IMR-90 (cell line): Measurements from ENCODE around the gene CXCL16. TPM values are rescaled to one million over a fixed set of nuclear protein-coding genes. Genes with fewer than 3 reads are reported as not detected.

Experiments
- ATAC-seq: fragments of 200-7000 bp; cut with Tn5 transposase; 2 replicates; pipeline ENCODE4 v1.9.1; 2020; ENCODE audit warnings: low read depth, mild to moderate bottlenecking, moderate library complexity
- BruUV-seq: library from RNA; stranded (reverse); fragments of 400-500 nt; replicated peaks from 2 replicates; lab custom pipeline; 2021; lab: Mats Ljungman, UMichigan
- CTCF ChIA-PET: fragments of 300-600 bp; formaldehyde crosslinking; extraction: SDS; loops from one replicate; lab custom pipeline; 2021; ENCODE audit warnings: antibody characterized with exemption; lab: Yijun Ruan, JAX
- POLR2A ChIA-PET: fragments of 300-600 bp; sonication (Branson Sonifier 250); formaldehyde crosslinking; loops from one replicate; lab custom pipeline; 2022; ENCODE audit warnings: antibody characterized with exemption; ENCODE audit not compliant: unreplicated experiment; lab: Charles Lee
- DNase-seq: peaks from one replicate; pipeline ENCODE4 v3.0.0; 2013
- H2AFZ ChIP-seq: replicated peaks from 2 replicates; pipeline ENCODE3; 2013; ENCODE audit warnings: low read length, mild to moderate bottlenecking; ENCODE audit not compliant: poor library complexity
- H2AK5ac ChIP-seq: 2 replicates; pipeline ENCODE4 v1.6.1; 2013; ENCODE audit warnings: low read depth, low read length, inconsistent platforms
- H2AK9ac ChIP-seq: replicated peaks from 2 replicates; pipeline ENCODE3; 2013; ENCODE audit warnings: mild to moderate bottlenecking, low read depth, low read length, moderate library complexity; ENCODE audit not compliant: poor library complexity
- H2BK120ac ChIP-seq: 2 replicates; pipeline ENCODE4 v1.6.1; 2013; ENCODE audit warnings: low read depth, low read length, inconsistent platforms
- H2BK15ac ChIP-seq: 3 replicates; pipeline ENCODE4 v1.6.1; 2013; ENCODE audit warnings: low read depth, low read length, inconsistent platforms
- H2BK20ac ChIP-seq: 2 replicates; pipeline ENCODE4 v1.6.1; 2013; ENCODE audit warnings: low read depth, mild to moderate bottlenecking, inconsistent platforms, low read length, moderate library complexity
- H2BK5ac ChIP-seq: 2 replicates; pipeline ENCODE4 v1.6.1; 2013; ENCODE audit warnings: mild to moderate bottlenecking, low read depth, low read length, inconsistent platforms; ENCODE audit not compliant: poor library complexity, severe bottlenecking
- H3K14ac ChIP-seq: replicated peaks from 2 replicates; pipeline ENCODE4 v1.6.1; 2013; ENCODE audit warnings: low read depth, low read length, inconsistent platforms
- H3K18ac ChIP-seq: 2 replicates; pipeline ENCODE4 v1.6.1; 2013; ENCODE audit warnings: low read depth, low read length, control low read depth
- H3K23ac ChIP-seq: 2 replicates; pipeline ENCODE4 v1.6.1; 2013; ENCODE audit warnings: low read depth, low read length, inconsistent platforms
- H3K27ac ChIP-seq: 2 replicates; pipeline ENCODE4 v1.5.1; 2013; ENCODE audit warnings: mild to moderate bottlenecking, control low read depth, low read length; ENCODE audit not compliant: insufficient read depth
- H3K27me3 ChIP-seq: 2 replicates; pipeline ENCODE4 v1.6.1; 2013; ENCODE audit warnings: low read length; ENCODE audit not compliant: control insufficient read depth, insufficient read depth
- H3K36me3 ChIP-seq: 2 replicates; pipeline ENCODE4 v1.6.1; 2013; ENCODE audit warnings: low read length, mixed read lengths; ENCODE audit not compliant: control insufficient read depth, insufficient read depth
- H3K4ac ChIP-seq: 2 replicates; pipeline ENCODE4 v1.6.1; 2013; ENCODE audit warnings: low read depth, low read length, inconsistent platforms
- H3K4me1 ChIP-seq: 2 replicates; pipeline ENCODE4 v1.6.1; 2013; ENCODE audit warnings: low read length, mixed read lengths; ENCODE audit not compliant: control insufficient read depth, insufficient read depth
- H3K4me2 ChIP-seq: 2 replicates; pipeline ENCODE4 v1.6.1; 2013; ENCODE audit warnings: low read depth, mild to moderate bottlenecking, control low read depth, low read length, moderate library complexity
- H3K4me3 ChIP-seq: 2 replicates; pipeline ENCODE4 v1.5.1; 2013; ENCODE audit warnings: low read depth, mild to moderate bottlenecking, control low read depth, low read length, moderate library complexity; ENCODE audit not compliant: insufficient read depth
- H3K56ac ChIP-seq: 2 replicates; pipeline ENCODE4 v1.6.1; 2013; ENCODE audit warnings: low read length, inconsistent platforms; ENCODE audit not compliant: insufficient read depth; ENCODE audit errors: extremely low read depth
- H3K79me1 ChIP-seq, 2 experiments: 2 replicates each; pipeline ENCODE4 v1.6.1; 2013; ENCODE audit warnings: low read length in 2 of 2, inconsistent platforms in 1 of 2, low read depth in 1 of 2
- H3K9ac ChIP-seq: 2 replicates; pipeline ENCODE4 v1.6.1; 2013; ENCODE audit warnings: low read depth, low read length, control low read depth
- H3K9me1 ChIP-seq: 2 replicates; pipeline ENCODE4 v1.6.1; 2013; ENCODE audit warnings: low read length, inconsistent platforms; ENCODE audit not compliant: insufficient read depth
- H3K9me3 ChIP-seq: 2 replicates; pipeline ENCODE4 v1.6.1; 2013; ENCODE audit warnings: low read length; ENCODE audit not compliant: control insufficient read depth, insufficient read depth
- H4K20me1 ChIP-seq: 2 replicates; pipeline ENCODE4 v1.6.1; 2013; ENCODE audit warnings: low read length, inconsistent platforms; ENCODE audit not compliant: insufficient read depth
- H4K5ac ChIP-seq: 2 replicates; pipeline ENCODE4 v1.6.1; 2013; ENCODE audit warnings: mild to moderate bottlenecking, low read depth, low read length, control low read depth
- H4K8ac ChIP-seq, 2 experiments: 2 replicates each; pipeline ENCODE4 v1.6.1; 2013; ENCODE audit warnings: low read depth in 2 of 2, low read length in 2 of 2, control low read depth in 1 of 2, inconsistent platforms in 1 of 2
- H4K91ac ChIP-seq: 2 replicates; pipeline ENCODE4 v1.6.1; 2013; ENCODE audit warnings: low read depth, low read length, inconsistent platforms; ENCODE audit not compliant: insufficient read depth
- BHLHE40 ChIP-seq: fragments of 150-350 bp; IDR thresholded peaks from 2 replicates; pipeline ENCODE4 v1.6.1; 2016; ENCODE audit warnings: mild to moderate bottlenecking, low read depth, low read length
- CEBPB ChIP-seq: IDR thresholded peaks from 2 replicates; pipeline ENCODE4 v1.6.1; 2012; ENCODE audit warnings: low read depth, low read length, improper control_type of control experiment
- ELK1 ChIP-seq: fragments of 150-350 bp; IDR thresholded peaks from 2 replicates; pipeline ENCODE4 v1.6.1; 2016; ENCODE audit warnings: low read depth, mild to moderate bottlenecking, low read length, moderate library complexity, borderline replicate concordance
- MAFK ChIP-seq: IDR thresholded peaks from 2 replicates; pipeline ENCODE4 v1.6.1; 2012; ENCODE audit warnings: low read depth, low read length, improper control_type of control experiment
- MAZ ChIP-seq: IDR thresholded peaks from 2 replicates; pipeline ENCODE4 v1.6.1; 2012; ENCODE audit warnings: low read depth, mild to moderate bottlenecking, low read length, improper control_type of control experiment, moderate library complexity, borderline replicate concordance
- MXI1 ChIP-seq: IDR thresholded peaks from 2 replicates; pipeline ENCODE4 v1.6.1; 2012; ENCODE audit warnings: low read depth, mild to moderate bottlenecking, low read length, moderate library complexity, borderline replicate concordance
- NFE2L2 ChIP-seq: fragments of 150-350 bp; IDR thresholded peaks from 2 replicates; pipeline ENCODE4 v1.6.1; 2016; ENCODE audit warnings: low read depth, mild to moderate bottlenecking, low read length
- POLR2A ChIP-seq: IDR thresholded peaks from 2 replicates; pipeline ENCODE4 v1.6.1; 2012; ENCODE audit warnings: mild to moderate bottlenecking, low read depth, low read length
- RAD21 ChIP-seq: IDR thresholded peaks from 2 replicates; pipeline ENCODE4 v1.6.1; 2012; ENCODE audit warnings: low read length, improper control_type of control experiment
- SMC3 ChIP-seq: fragments of 150-350 bp; IDR thresholded peaks from 2 replicates; pipeline ENCODE4 v1.6.1; 2016; ENCODE audit warnings: low read depth, mild to moderate bottlenecking, antibody characterized with exemption, low read length, moderate library complexity
- USF2 ChIP-seq: fragments of 150-350 bp; IDR thresholded peaks from 2 replicates; pipeline ENCODE4 v1.6.1; 2017; ENCODE audit warnings: mild to moderate bottlenecking, antibody characterized with exemption, low read length, low read depth
- WGBS, 2 experiments: methylation state at CpG; one replicate each; pipeline versions ENCODE4 v1.1.5 to v1.1.7; 2013; ENCODE audit warnings: missing lambda C conversion rate in 2 of 2; ENCODE audit not compliant: insufficient read length in 1 of 2; ENCODE audit errors: extremely low coverage in 2 of 2; 5-methylcytosine and 5-hydroxymethylcytosine counted together
- dilution Hi-C: fragments of 300-500 bp; cut with HindIII; formaldehyde crosslinking; loops from one replicate; pipeline ENCODE4 v1.14.3; 2018; ENCODE audit warnings: low sequenced_read_pairs; ENCODE audit not compliant: unreplicated experiment
- in situ Hi-C: fragments of 300-500 bp; cut with MboI; formaldehyde crosslinking; loops from 3 replicates; pipeline ENCODE4 v1.14.3; 2019; ENCODE audit warnings: low sequenced_read_pairs, inconsistent platforms, mixed read lengths
- intact Hi-C: fragments of 100-400 bp; cut with micrococcal nuclease; formaldehyde crosslinking; loops from 2 replicates; pipeline ENCODE4 v1.10.0; 2022
- polyA plus RNA-seq, 3 experiments: library from polyadenylated mRNA; depleted of rRNA; stranded (reverse); fragments of >200 nt; gene quantifications; 2 replicates each; pipeline ENCODE4 v1.2.3, GENCODE V29; 2012; ENCODE audit warnings: low replicate concordance in 1 of 3
- total RNA-seq: library from RNA; depleted of rRNA; stranded (reverse); fragments of >200 nt; gene quantifications from 2 replicates; pipeline ENCODE4 v1.2.3, GENCODE V29; 2012
- TF ChIP-seq, protein P1 (sequence below): conservative IDR thresholded peaks from 2 replicates; pipeline ENCODE4 v1.5.1; 2012; ENCODE audit warnings: mild to moderate bottlenecking, low read depth, low read length, improper control_type of control experiment

The CXCL16 gene
- total and polyA plus RNA-seq, 2 of the 4 experiments (the other 2 are of a cell fraction): 0.36 to 1.6 TPM

- intact Hi-C loops: no loop called here
- H3K9me1 ChIP-seq: peaks cover 5% of the 10 kb centered on the region
- H4K5ac ChIP-seq: no peak overlapping the region
- ChIA-PET CTCF (no interaction called here), POLR2A (no interaction called here)
- H3K14ac ChIP-seq: no peak overlapping the region
- H3K4me1 ChIP-seq: peaks cover 5% of the 10 kb centered on the region
- H3K56ac ChIP-seq: no peak overlapping the region
- no TSS peak for BruUV-seq
- no peaks in the 10 kb centered on the region for H3K9me3 ChIP-seq
- no peak overlapping the region for H3K23ac ChIP-seq
- H3K4me3 ChIP-seq: no peak overlapping the region
- dilution Hi-C loops: no loop called here
- WGBS, 2 experiments: no CpG with 5 or more reads among the region's 9 CpGs
- no peak overlapping the region for H4K91ac ChIP-seq
- H3K18ac ChIP-seq: no peak overlapping the region
- H2BK20ac ChIP-seq: no peak overlapping the region
- TF ChIP-seq USF2 (no peak), MXI1 (no peak), RAD21 (no peak), SMC3 (no peak), NFE2L2 (no peak), CEBPB (no peak), POLR2A (no peak), BHLHE40 (no peak), ELK1 (no peak), MAFK (no peak), MAZ (no peak)
- TF ChIP-seq, protein P1, sequence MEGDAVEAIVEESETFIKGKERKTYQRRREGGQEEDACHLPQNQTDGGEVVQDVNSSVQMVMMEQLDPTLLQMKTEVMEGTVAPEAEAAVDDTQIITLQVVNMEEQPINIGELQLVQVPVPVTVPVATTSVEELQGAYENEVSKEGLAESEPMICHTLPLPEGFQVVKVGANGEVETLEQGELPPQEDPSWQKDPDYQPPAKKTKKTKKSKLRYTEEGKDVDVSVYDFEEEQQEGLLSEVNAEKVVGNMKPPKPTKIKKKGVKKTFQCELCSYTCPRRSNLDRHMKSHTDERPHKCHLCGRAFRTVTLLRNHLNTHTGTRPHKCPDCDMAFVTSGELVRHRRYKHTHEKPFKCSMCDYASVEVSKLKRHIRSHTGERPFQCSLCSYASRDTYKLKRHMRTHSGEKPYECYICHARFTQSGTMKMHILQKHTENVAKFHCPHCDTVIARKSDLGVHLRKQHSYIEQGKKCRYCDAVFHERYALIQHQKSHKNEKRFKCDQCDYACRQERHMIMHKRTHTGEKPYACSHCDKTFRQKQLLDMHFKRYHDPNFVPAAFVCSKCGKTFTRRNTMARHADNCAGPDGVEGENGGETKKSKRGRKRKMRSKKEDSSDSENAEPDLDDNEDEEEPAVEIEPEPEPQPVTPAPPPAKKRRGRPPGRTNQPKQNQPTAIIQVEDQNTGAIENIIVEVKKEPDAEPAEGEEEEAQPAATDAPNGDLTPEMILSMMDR: no peak
- no peak overlapping the region for H2AK9ac ChIP-seq
- no peak overlapping the region for H4K8ac ChIP-seq
- H3K4me2 ChIP-seq: no peak overlapping the region
- H2BK15ac ChIP-seq: no peak overlapping the region
- H2AK5ac ChIP-seq: no peak overlapping the region
- no peak for DNase-seq
- H3K79me1 ChIP-seq: no peaks in the 10 kb centered on the region
- H3K36me3 ChIP-seq: no peaks in the 10 kb centered on the region
- no peak for ATAC-seq
- H2BK120ac ChIP-seq: no peak overlapping the region
- in situ Hi-C loops: no loop called here
- H4K20me1 ChIP-seq: 0 out of 2 replicates have a peak, but pooled peaks cover 3% of the 10 kb centered on the region
- no peak overlapping the region for H3K27ac ChIP-seq
- no peak overlapping the region for H2AFZ ChIP-seq
- peaks cover 8% of the 10 kb centered on the region for H3K27me3 ChIP-seq
- no peak overlapping the region for H3K4ac ChIP-seq
- H2BK5ac ChIP-seq: no peak overlapping the region
- no peak overlapping the region for H3K9ac ChIP-seq
Measured at GRCh38 chr17:4725646-4726310, 13.9 kb downstream of the CXCL16 start.
